CD4-positive, alpha-beta T cell treated with Interleukin-4 for 1 hour (primary cell): Measurements from ENCODE around the gene ARHGEF12.

ENCODE experiments used
- DNase-seq, 2 donors: peaks; one replicate each; pipeline ENCODE4 v3.0.0-alpha.2; 2020 to 2022

Gene ARHGEF12

GRCh38 chr11:120318906-120319305, 17.3 kb upstream of the ARHGEF12 start:
- DNase-seq: no peak

- DNase-seq: peak in 1 of 2 donors; percentile 22
These were observed 11.0 kb upstream of the ARHGEF12 start, which contains the start of gene TLCD5 for GRCh38 chr11:120324932-120325810. Gene TLCD5, plus strand, starts transcription at chr11:120325299. Its CDS starts 2,143 bp downstream, at chr11:120327442.

DNA sequence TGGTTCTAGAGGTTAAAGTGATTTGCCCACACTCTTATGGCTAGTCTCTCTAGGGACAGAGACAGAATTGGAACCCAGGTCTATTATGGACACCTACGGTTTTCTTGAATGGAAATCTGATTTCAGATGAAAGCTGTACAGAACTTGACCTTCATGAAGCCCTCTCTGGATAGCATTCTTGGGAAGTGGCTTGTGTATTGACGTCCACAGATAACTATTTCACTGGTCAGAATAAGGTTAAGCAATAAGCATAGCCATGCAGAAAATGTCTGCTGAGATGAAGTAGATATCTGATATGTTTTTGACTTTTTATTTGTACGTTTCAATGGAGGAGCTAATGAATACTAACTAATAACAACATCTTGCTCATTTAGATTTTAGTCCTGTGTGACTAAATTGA, 10.0 kb upstream of the ARHGEF12 start:
- no peak for DNase-seq

DNA sequence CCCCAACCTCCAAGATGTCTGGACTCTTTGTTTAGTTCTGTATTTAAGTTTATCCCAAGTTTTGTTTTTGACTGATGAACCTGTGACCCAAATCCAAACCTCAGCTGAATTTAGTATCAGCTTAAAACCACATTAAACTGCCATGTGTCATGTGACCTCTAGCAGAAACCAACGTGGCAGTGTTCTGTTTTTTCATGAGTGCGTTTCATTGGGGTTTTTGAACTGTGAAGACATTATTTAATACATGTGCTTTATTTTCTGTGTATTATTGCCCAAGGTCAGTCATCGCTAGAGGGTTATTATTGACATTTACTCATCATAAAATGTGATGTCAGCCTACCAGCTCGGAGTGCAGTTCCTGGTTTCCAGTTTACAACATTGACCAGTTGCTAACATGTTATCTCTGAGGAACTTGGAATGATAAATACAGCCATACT, 9.3 kb upstream of the ARHGEF12 start:
- no peak for DNase-seq

GRCh38 chr11:120327311-120327710, 8.9 kb upstream of the ARHGEF12 start:
- no peak for DNase-seq

DNA sequence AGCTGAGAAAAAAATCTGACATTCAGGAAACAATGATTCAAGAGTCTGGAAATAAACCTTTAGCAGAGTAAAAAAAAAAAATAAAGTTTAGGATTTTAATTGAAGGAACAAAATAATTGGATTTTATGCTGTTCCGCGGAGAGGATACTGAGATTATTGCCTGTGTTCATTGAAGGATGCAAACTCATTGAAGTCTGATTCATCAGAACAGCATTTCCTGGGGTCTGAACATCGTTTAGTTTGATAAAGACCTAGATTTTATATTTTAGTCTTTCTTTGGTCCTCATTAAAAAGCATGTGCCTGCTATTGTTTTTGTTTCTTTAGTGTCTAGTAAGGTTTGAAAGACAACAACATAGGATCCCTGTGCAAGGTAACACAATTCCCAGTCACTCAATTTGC, 6.7 kb upstream of the ARHGEF12 start:
- no peak for DNase-seq

DNA sequence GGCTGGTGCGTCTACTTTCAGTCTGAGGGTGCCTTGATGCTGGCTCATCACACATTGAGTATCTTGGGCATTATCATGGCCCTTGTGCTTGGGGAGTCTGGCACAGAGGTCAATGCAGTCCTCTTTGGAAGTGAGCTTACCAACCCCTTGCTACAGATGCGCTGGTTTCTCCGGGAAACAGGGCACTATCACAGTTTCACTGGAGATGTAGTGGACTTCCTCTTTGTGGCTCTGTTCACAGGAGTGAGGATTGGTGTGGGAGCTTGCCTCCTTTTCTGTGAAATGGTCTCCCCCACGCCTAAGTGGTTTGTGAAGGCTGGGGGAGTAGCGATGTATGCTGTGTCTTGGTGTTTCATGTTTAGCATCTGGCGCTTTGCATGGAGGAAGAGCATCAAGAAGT, 6.2 kb upstream of the ARHGEF12 start:
- DNase-seq: no peak

DNA sequence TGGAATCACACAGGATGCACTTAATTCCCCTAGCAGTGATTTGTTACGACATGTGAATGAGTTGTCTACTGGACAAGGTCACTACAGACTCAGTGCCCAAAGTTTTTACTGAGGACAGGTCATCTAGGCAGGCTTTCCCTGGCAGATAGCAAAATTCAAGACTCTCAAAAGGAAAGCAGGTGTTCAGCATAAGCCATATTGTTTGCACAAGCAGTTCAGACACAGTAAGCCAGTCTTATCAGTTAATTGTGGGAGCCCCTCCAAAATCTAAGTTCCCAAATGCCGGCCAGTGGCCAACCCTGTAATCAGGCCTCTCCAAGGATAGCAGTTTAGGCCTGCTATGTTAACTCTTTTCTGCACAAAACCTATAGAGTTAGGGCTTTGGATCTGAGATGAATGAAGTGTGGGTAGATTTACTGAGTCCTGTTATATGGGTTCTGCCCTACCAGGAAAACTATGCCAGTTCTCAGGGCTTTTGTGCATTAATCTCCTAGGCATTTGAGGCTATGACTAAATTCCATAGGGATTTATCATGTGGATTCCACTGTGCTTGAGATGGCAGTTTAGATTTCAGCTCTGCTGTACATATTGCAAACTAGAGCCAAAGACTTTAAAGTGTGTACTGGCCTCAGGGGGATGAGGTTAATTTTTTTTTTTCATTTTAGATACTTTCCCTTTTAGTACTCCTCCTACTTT, 4.8 kb upstream of the ARHGEF12 start:
- no peak for DNase-seq

DNA sequence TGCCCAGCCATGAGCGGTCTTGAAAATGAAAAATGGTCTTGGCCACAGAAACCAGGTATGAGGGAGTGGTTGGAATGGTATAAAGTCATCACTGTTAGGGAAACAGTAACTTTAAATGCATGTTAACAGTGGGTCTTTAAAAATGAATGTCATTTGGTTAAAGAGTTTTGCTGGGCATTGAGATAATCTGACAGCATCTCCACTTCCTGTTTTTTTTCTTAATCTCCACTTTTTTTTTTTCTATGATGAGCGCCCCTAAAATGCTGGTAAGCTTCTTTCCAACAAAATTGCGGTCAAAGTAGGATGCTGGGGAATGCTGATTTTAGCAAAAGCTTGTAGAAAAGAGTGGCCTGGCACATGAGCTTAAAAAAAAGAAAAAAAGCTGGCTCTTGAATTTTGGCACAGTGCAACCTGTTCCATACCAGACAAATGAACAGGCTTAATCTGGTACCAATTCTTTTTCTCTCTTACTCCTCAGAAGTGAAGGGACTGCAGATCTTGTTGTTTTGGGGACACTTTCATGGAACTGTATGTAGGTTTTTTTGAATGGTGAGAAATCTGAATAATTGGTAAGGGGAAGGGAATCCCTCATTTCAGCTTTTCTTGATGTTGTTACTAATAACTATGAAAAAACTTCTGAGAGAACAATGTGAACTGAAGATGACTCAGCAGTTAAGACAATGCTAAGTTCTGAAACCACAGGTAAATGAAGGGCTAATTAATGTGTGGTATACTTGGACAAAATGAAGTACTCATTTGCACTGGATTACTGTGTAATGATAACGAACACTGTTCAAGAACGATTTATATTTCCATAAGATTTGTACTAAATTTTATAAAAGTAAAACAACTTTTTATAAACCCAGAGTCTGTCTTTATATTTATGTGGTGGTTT, 3.1 kb upstream of the ARHGEF12 start:
- no peak for DNase-seq

DNA sequence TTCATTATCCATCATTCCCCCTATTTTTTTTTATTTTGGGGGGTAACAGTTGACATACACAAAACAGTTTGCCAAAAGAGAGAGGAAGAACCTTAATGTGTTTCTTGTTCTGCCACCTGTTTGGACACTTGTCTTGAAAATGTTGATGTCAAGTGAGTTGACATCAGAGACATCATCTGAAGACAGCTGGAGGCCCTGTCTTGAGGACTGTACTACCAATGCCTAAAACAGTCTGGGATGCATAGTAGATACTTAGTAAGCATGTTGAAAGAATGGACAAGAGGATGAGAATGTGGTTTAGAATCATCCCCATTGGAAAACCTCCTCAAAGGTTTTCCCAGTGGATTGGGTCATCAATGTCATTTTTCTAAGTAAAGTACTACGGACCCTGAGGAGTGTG, 2.4 kb upstream of the ARHGEF12 start:
- no peak for DNase-seq

DNA sequence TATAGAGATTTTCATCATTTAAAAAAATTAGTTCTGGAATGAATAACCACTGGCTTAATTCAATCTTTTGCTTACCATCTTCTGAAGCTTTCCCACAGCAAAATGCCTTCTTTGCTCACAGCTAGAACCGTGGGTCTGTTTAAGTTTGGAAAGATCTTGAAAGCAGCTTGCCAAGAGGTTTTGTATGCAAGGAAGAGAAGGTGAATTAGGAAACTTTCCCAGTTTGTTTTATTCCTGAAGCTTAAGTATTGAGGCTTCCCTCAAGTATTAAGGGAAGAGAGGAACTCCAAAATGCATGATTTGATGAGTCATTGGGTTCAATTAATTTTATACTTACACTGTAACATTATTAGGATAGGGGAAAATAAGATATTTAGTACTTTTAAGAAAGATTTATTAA, 1.9 kb upstream of the ARHGEF12 start:
- DNase-seq: no peak

GRCh38 chr11:120334894-120335462, 1.2 kb upstream of the ARHGEF12 start:
- peak; percentile 65 to 80 for DNase-seq

- no peak for DNase-seq
These were observed 681 bp upstream of the ARHGEF12 start for GRCh38 chr11:120335556-120335907.

DNA sequence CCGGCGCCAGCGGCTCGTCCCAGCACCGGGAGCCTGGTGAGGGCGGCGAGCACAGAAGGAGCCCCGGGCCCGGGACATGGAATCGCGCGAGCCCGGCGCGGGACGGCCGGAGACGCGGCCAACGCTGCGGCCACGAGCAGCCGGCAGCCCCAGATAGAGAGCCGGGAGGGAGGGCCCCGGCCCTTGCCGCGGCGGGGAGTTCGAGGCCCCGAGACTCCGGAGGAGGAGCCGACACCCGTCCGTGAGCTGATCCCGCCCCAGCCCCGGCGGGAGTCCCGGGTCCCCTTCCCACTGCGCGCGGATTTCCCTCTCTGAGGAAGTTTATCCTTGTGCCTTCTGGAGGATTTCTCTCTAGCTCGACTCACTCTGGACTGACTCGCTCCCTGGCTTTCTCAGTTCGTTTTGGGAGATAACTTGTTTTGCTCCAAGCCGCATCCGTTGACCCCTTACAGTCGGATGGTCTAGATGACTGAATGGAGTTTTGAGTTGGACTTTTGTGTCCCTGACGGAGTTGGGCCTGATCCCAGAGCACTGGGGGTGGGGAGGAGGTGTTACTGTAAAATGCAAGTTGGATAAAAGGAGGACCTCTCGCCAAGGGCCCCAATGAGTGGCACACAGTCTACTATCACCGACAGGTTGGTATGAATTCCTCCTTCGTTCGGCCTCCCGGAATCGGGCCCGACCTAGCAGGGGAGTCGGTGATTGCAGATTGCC, 585 bp downstream of the ARHGEF12 start:
- no peak for DNase-seq

DNA sequence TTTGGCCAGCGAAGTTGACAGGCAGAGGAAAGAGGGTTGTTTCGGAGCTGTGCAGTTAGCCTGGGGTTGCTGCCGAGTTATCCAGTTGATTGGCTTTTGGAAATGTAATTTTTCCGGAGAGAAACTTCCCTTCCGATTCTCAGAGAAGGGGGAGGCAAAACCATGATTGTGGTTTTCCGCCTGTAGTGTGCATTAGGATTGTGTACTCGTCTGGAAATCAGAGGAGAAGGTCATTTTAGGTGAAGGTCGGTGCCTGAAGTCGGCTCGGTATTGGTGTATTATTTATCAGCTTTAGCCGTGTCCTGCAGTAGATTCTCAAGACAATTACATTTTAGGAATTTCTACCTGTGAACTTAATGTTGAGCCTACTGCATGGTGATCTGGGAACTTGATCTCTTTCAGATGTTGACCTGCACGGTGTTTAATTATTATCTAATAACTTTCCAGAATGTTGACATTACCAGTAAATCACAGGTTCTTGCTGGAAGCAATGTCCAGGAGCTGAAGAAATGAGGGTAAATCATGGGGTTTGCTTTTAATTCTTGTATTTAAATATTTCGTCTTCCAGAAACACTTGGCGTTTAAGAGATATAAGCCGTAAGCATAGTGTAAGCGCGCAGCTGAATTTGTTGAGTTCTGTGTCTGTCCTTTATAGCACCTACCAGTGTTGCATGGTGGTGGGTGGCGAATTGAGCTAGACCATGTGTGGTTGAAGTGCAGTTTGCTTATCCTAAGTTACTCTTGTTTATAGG, 1.3 kb downstream of the ARHGEF12 start:
- no peak for DNase-seq

DNA sequence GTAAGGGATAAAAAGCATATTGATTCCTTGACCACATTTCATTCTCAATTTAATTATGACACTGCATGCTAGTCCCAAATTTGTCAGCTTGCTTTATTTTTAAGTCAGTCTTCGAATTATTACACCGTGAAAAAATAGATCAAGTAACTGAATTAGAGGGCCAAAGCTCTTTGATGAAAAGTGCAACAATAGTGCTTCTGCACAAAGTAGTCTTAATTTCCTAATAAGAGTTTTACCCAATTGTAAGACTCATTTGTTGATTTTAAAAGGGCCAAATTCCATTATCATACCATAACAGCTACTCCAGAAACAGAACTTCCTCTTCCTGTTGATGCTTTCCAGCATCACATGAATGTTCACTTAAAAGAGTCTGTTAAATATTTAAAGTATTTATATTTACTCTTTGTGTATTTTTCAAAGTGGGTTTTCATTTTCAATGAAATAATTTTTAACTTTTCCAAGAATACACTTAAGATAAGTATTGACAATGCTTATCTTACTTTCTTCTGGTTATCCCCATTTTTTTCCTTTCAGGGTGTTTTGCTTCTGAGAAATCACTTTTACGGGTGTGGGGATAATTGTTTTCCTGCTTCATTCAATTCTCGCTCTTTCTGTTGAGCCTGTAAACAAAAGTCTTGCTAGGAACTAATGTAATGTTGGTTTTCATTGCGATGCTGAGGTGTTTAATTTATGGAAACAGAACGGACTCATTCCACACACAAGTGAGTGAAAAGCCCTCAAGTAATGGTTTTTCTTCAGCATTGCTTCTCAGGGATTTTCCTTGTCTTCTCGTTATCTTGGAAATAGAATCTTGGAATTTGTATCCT, 2.1 kb downstream of the ARHGEF12 start:
- DNase-seq: no peak

- no peak for DNase-seq
These were observed 3.2 kb downstream of the ARHGEF12 start for GRCh38 chr11:120339394-120339890.

DNA sequence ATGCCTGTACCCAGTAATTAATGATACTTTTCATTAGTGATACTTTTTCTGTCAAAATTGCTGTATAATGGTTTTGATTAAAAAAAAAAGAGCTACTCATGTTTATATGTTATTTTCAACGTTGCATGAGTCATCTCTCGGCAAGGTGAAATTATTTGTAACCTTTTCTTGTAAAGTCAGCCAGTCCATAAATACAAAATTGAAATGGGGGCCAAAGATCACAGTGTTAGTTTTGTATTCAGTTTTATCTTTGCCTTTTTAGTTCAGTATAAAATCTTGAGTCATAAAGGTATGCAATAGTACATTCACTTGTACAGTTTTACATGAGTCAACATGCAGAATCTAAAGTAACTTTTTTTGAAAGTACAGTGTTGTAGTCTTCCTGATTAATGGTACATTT, 4.3 kb downstream of the ARHGEF12 start:
- DNase-seq: no peak

GRCh38 chr11:120342226-120342625, 6.0 kb downstream of the ARHGEF12 start:
- no peak for DNase-seq

GRCh38 chr11:120342678-120343077, 6.5 kb downstream of the ARHGEF12 start:
- DNase-seq: no peak
